SK-N-SH (cell line): ENCODE data around the gene MS4A10. TPM values are rescaled to one million over a fixed set of nuclear protein-coding genes. Genes with fewer than 3 reads are reported as not detected.

ENCODE experiments used
- CTCF ChIA-PET: fragments of 300-600, 350-600 bp; formaldehyde crosslinking; extraction: SDS; loops from one replicate; lab custom pipeline; 2021; lab: Yijun Ruan, JAX
- POLR2A ChIA-PET: fragments of 350-600 bp; sonication (Branson Sonifier 250); formaldehyde crosslinking; extraction: SDS; loops from one replicate; lab custom pipeline; 2020; ENCODE audit warnings: antibody characterized with exemption, inconsistent platforms; lab: Yijun Ruan, JAX
- DNase-seq: peaks from one replicate; pipeline ENCODE4 v3.0.0; 2012
- H2AFZ ChIP-seq: fragments of 200-600 bp; sonication (generic); 2 replicates; pipeline ENCODE4 v1.8.1; 2016; ENCODE audit warnings: antibody characterized with exemption, mild to moderate bottlenecking, low read depth
- H3F3A ChIP-seq: fragments of 200-600 bp; sonication (generic); replicated peaks from 2 replicates; pipeline ENCODE3; 2016; ENCODE audit warnings: antibody characterized with exemption, mild to moderate bottlenecking; ENCODE audit not compliant: insufficient read depth
- H3K27ac ChIP-seq, 2 experiments: fragments of 200-500 bp in 1 of 2; fragments of 200-600 bp in 1 of 2; sonication (Bioruptor generic) in 1 of 2; sonication (generic), shearing (Covaris generic) in 1 of 2; 2 replicates each; pipeline versions ENCODE4 v1.5.1 to v1.6.1; 2014 to 2016; ENCODE audit warnings: low read depth in 2 of 2, inconsistent platforms in 1 of 2, low read length in 1 of 2, mild to moderate bottlenecking in 1 of 2, mixed read lengths in 1 of 2
- H3K27me3 ChIP-seq: fragments of 200-600 bp; sonication (generic), shearing (Covaris generic); 2 replicates; pipeline ENCODE4 v1.6.1; 2016; ENCODE audit warnings: mixed run types; ENCODE audit not compliant: insufficient read depth
- H3K36me3 ChIP-seq, 2 experiments: fragments of 200-500 bp in 1 of 2; fragments of 200-600 bp in 1 of 2; sonication (Bioruptor generic) in 1 of 2; sonication (generic) in 1 of 2; replicated peaks in 1 of 2; 2 replicates each; pipeline versions ENCODE3 to v1.5.1; 2014 to 2016; ENCODE audit warnings: low read length in 1 of 2, mild to moderate bottlenecking in 1 of 2; ENCODE audit not compliant: insufficient read depth in 2 of 2, control insufficient read depth in 1 of 2
- H3K4me1 ChIP-seq, 2 experiments: fragments of 200-500 bp in 1 of 2; fragments of 200-600 bp in 1 of 2; sonication (Bioruptor generic) in 1 of 2; sonication (generic), shearing (Covaris generic) in 1 of 2; 2 replicates each; pipeline versions ENCODE4 v1.5.1 to v1.6.1; 2014 to 2016; ENCODE audit warnings: low read depth in 1 of 2, low read length in 1 of 2, mixed run types in 1 of 2; ENCODE audit not compliant: insufficient read depth in 2 of 2, control insufficient read depth in 1 of 2
- H3K4me2 ChIP-seq: fragments of 200-600 bp; sonication (generic), shearing (Covaris generic); 2 replicates; pipeline ENCODE4 v1.6.1; 2017; ENCODE audit warnings: mixed run types
- H3K4me3 ChIP-seq, 2 experiments: fragments of 200-500 bp in 1 of 2; fragments of 200-600 bp in 1 of 2; sonication (Bioruptor generic) in 1 of 2; sonication (generic), shearing (Covaris generic) in 1 of 2; 2 replicates each; pipeline versions ENCODE4 v1.5.1 to v1.8.1; 2014 to 2016; ENCODE audit warnings: low read depth in 2 of 2, inconsistent platforms in 1 of 2, low read length in 1 of 2, mild to moderate bottlenecking in 1 of 2, mixed read lengths in 1 of 2, moderate library complexity in 1 of 2
- H3K79me2 ChIP-seq: fragments of 200-600 bp; sonication (generic); 2 replicates; pipeline ENCODE4 v1.8.1; 2017; ENCODE audit warnings: mild to moderate bottlenecking; ENCODE audit not compliant: insufficient read depth
- H3K9ac ChIP-seq: fragments of 200-600 bp; sonication (generic); 2 replicates; pipeline ENCODE4 v1.6.1; 2017; ENCODE audit warnings: mixed run types
- H3K9me2 ChIP-seq: fragments of 200-600 bp; sonication (generic); 2 replicates; pipeline ENCODE4 v1.6.1; 2017; ENCODE audit warnings: mixed run types
- H3K9me3 ChIP-seq: fragments of 200-600 bp; sonication (generic); 2 replicates; pipeline ENCODE4 v1.6.1; 2017; ENCODE audit warnings: mixed run types, mild to moderate bottlenecking, moderate library complexity
- H4K20me1 ChIP-seq: fragments of 200-600 bp; sonication (generic); 2 replicates; pipeline ENCODE4 v1.6.1; 2017; ENCODE audit warnings: mild to moderate bottlenecking, mixed run types; ENCODE audit not compliant: insufficient read depth
- CHD2 ChIP-seq: fragments of 150-350 bp; IDR thresholded peaks from 2 replicates; pipeline ENCODE4 v1.6.1; 2018; ENCODE audit warnings: low read length; ENCODE audit not compliant: partially characterized antibody
- CTCF ChIP-seq: fragments of 200-600 bp; sonication (generic); IDR thresholded peaks from 2 replicates; pipeline ENCODE4 v1.6.1; 2017; ENCODE audit warnings: antibody characterized with exemption, mild to moderate bottlenecking, moderate library complexity
- ELF1 ChIP-seq: IDR thresholded peaks from 2 replicates; pipeline ENCODE4 v1.4.0; 2012
- EP300 ChIP-seq, 2 experiments: IDR thresholded peaks; 2 replicates each; pipeline versions ENCODE4 v1.4.0 to v1.6.1; 2012; ENCODE audit warnings: borderline replicate concordance in 1 of 2, low read depth in 1 of 2, low read length in 1 of 2
- EZH2phosphoT487 ChIP-seq: fragments of 200-600 bp; sonication (generic); IDR thresholded peaks from 2 replicates; pipeline ENCODE4 v1.6.1; 2017; ENCODE audit warnings: low read depth, mixed run types, mild to moderate bottlenecking, antibody characterized with exemption, moderate library complexity, borderline replicate concordance
- FOXJ3 ChIP-seq: sonication (generic); formaldehyde crosslinking; IDR thresholded peaks from 2 replicates; pipeline ENCODE4 v1.5.1; 2020; ENCODE audit warnings: mild to moderate bottlenecking, missing genetic modification reagents
- FOXM1 ChIP-seq: IDR thresholded peaks from 2 replicates; pipeline ENCODE4 v1.4.0; 2012; ENCODE audit warnings: low read depth, mild to moderate bottlenecking
- GABPA ChIP-seq: IDR thresholded peaks from 2 replicates; pipeline ENCODE4 v1.4.0; 2012; ENCODE audit warnings: low read depth, mild to moderate bottlenecking
- GATA2 ChIP-seq: sonication (generic); formaldehyde crosslinking; IDR thresholded peaks from 2 replicates; pipeline ENCODE4 v1.5.0; 2020; ENCODE audit warnings: mild to moderate bottlenecking, missing genetic modification reagents
- IRF3 ChIP-seq: fragments of 150-350 bp; IDR thresholded peaks from 2 replicates; pipeline ENCODE4 v1.6.1; 2016; ENCODE audit warnings: mild to moderate bottlenecking, low read depth, low read length
- JUND ChIP-seq: IDR thresholded peaks from 2 replicates; pipeline ENCODE4 v1.4.0; 2012
- MXI1 ChIP-seq: IDR thresholded peaks from 2 replicates; pipeline ENCODE4 v1.6.1; 2012; ENCODE audit warnings: mild to moderate bottlenecking, low read depth, low read length, improper control_type of control experiment
- NRF1 ChIP-seq: IDR thresholded peaks from 2 replicates; pipeline ENCODE4 v1.6.1; 2012; ENCODE audit warnings: low read depth, mild to moderate bottlenecking, low read length
- PBX3 ChIP-seq: IDR thresholded peaks from 2 replicates; pipeline ENCODE4; 2012
- POLR2AphosphoS5 ChIP-seq: IDR thresholded peaks from 2 replicates; pipeline ENCODE4 v1.6.1; 2012; ENCODE audit warnings: low read depth, low read length
- RCOR1 ChIP-seq: fragments of 150-350 bp; IDR thresholded peaks from 2 replicates; pipeline ENCODE4 v1.6.1; 2017; ENCODE audit warnings: antibody characterized with exemption, low read length
- RFX5 ChIP-seq: IDR thresholded peaks from 2 replicates; pipeline ENCODE4 v1.6.1; 2012; ENCODE audit warnings: mild to moderate bottlenecking, improper control_type of control experiment, low read length
- RXRA ChIP-seq: IDR thresholded peaks from 2 replicates; pipeline ENCODE4 v1.4.0; 2012; ENCODE audit warnings: low read depth, mild to moderate bottlenecking, borderline replicate concordance
- SMC3 ChIP-seq: IDR thresholded peaks from 2 replicates; pipeline ENCODE4 v1.6.1; 2012; ENCODE audit warnings: low read depth, low read length, improper control_type of control experiment
- TAF1 ChIP-seq: IDR thresholded peaks from 2 replicates; pipeline ENCODE4 v1.6.1; 2012; ENCODE audit warnings: low read depth, mild to moderate bottlenecking, low read length, moderate library complexity, borderline replicate concordance
- TCF12 ChIP-seq: IDR thresholded peaks from 2 replicates; pipeline ENCODE4 v1.4.0; 2012
- USF1 ChIP-seq: IDR thresholded peaks from 2 replicates; pipeline ENCODE4 v1.4.0; 2012; ENCODE audit warnings: low read depth, borderline replicate concordance
- YY1 ChIP-seq: IDR thresholded peaks from 2 replicates; pipeline ENCODE4 v1.4.0; 2012; ENCODE audit warnings: low read depth, mild to moderate bottlenecking
- WGBS: methylation state at CpG from one replicate; pipeline ENCODE4 v1.1.6; 2017; ENCODE audit warnings: low lambda C conversion rate; 5-methylcytosine and 5-hydroxymethylcytosine counted together
- polyA plus RNA-seq, 3 experiments: library from polyadenylated mRNA; depleted of rRNA; stranded (reverse); fragments of >200 nt; gene quantifications; 2 replicates each; pipeline ENCODE4 v1.2.3, GENCODE V29; 2012
- TF ChIP-seq, protein P1 (sequence below): IDR thresholded peaks from 2 replicates; pipeline ENCODE4 v1.4.0; 2012; ENCODE audit warnings: low read depth
- TF ChIP-seq, protein P2 (sequence below): fragments of 150-350 bp; IDR thresholded peaks from 2 replicates; pipeline ENCODE4 v1.6.1; 2017; ENCODE audit warnings: antibody characterized with exemption, low read length, low read depth, borderline replicate concordance

Gene MS4A10
- polyA plus RNA-seq, 1 of the 3 experiments (the other 2 are of a cell fraction) = not detected

DNA sequence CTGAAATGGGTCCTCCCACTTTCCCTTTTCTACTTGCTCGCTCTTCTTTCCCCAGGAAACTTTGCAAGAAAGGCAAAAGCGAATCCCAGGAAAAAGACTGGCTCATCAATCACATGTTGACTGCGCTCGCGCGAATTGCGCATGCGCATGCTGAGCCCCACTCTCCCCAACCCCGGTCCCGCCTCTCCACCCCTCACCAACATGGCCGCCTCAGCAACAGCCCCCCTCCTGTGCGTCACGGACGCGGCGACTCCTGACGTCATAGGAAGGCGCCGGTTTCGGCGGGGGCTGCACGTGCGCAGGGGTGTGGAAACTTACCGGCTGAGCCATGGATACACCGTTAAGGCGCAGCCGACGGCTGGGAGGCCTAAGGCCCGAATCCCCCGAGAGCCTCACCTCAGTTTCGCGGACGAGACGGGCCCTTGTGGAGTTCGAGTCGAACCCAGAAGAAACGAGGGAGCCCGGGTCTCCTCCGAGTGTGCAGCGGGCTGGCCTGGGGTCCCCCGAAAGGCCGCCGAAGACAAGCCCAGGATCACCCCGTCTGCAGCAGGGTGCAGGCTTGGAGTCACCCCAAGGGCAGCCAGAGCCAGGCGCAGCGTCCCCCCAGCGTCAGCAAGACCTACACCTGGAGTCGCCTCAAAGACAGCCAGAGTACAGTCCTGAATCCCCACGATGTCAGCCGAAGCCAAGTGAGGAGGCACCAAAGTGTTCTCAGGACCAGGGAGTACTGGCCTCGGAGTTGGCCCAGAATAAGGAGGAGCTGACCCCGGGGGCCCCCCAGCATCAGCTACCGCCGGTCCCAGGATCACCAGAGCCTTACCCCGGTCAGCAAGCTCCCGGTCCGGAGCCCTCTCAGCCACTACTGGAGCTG lies 56.9 kb downstream of the MS4A10 start, which contains the start of gene CCDC86:
Gene CCDC86 (plus strand): TSS at position 317 of the 871 bp plus-strand sequence. CDS start 12 bp downstream, at position 329.
- peaks cover 44% of the 10 kb centered on the region for H3K79me2 ChIP-seq
- H4K20me1 ChIP-seq = no peaks in the 10 kb centered on the region; the same call in 1 of the 2 replicates
- ChIA-PET CTCF (interaction anchor here (1.2 to 23.7 kb wide), 3 partner anchors 11 to 54 kb away, joined by 10 to 550 read pairs (median 16); partner anchors contain the start of gene PRPF19), POLR2A (interaction anchor here (0.8 kb wide), 1 partner anchor 10 kb away, joined by 3 read pairs; no protein-coding TSS in a partner anchor)
- under 1% methylated on average over 21 of the region's 57 CpGs for WGBS
- no peaks in the 10 kb centered on the region for H3K9me2 ChIP-seq
- peak within 1 kb of the TSS; percentile 85 to 98 for H3K4me3 ChIP-seq
- no peaks in the 10 kb centered on the region for H3K27me3 ChIP-seq
- no peaks in the 10 kb centered on the region for H3K9me3 ChIP-seq
- peak within 1 kb of the TSS; percentile 84 for H3K9ac ChIP-seq
- H3K36me3 ChIP-seq = peaks cover 0 to 4% of the 10 kb centered on the region in 2 experiments
- peak; percentile 99 for DNase-seq
- H3K4me2 ChIP-seq = peak within 1 kb of the TSS; percentile 89
- H3K27ac ChIP-seq = peak within 1 kb of the TSS; percentile 57 to 66; a peak in 3 of 4 replicates
- peaks cover 0 to 34% of the 10 kb centered on the region in 2 experiments; a peak in 3 of 4 replicates for H3K4me1 ChIP-seq
- no peaks in the 10 kb centered on the region for H3F3A ChIP-seq
- H2AFZ ChIP-seq = peak within 1 kb of the TSS; percentile 94
- TF ChIP-seq GABPA = peak; percentile 49
- TF ChIP-seq USF1 = peak; percentile 67; the same call in 1 of the 2 replicates
- no peak for TF ChIP-seq SMC3
- peak; percentile 81; the same call in 1 of the 2 replicates for TF ChIP-seq FOXJ3 (CRISPR knock-in tag)
- TF ChIP-seq EZH2phosphoT487 = no peak
- peak; percentile 83 for TF ChIP-seq NRF1
- no peak for TF ChIP-seq RCOR1
- TF ChIP-seq TCF12 = peak; percentile 35; the same call in 1 of the 2 replicates
- TF ChIP-seq RXRA = no peak
- TF ChIP-seq TAF1 = peak; percentile 75; the same call in 1 of the 2 replicates
- TF ChIP-seq, protein P1, sequence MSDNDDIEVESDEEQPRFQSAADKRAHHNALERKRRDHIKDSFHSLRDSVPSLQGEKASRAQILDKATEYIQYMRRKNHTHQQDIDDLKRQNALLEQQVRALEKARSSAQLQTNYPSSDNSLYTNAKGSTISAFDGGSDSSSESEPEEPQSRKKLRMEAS = peak; percentile 100
- no peak for TF ChIP-seq CTCF
- TF ChIP-seq, protein P2, sequence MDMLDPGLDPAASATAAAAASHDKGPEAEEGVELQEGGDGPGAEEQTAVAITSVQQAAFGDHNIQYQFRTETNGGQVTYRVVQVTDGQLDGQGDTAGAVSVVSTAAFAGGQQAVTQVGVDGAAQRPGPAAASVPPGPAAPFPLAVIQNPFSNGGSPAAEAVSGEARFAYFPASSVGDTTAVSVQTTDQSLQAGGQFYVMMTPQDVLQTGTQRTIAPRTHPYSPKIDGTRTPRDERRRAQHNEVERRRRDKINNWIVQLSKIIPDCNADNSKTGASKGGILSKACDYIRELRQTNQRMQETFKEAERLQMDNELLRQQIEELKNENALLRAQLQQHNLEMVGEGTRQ = no peak
- TF ChIP-seq ELF1 = peak; percentile 71
- TF ChIP-seq EP300 (IDR thresholded peaks at IDR 0.05; ENCODE audit: borderline replicate concordance in 1 of 2, low read depth in 1 of 2, low read length in 1 of 2) = 0 out of 4 replicates have a peak, but pooled peaks of 1 of the 2 experiments have one; percentile 14
- TF ChIP-seq JUND = no peak; the same call in 1 of the 2 replicates
- TF ChIP-seq YY1 = peak; percentile 97
- TF ChIP-seq IRF3 = no peak
- TF ChIP-seq FOXM1 = no peak
- TF ChIP-seq MXI1 = peak; percentile 100
- peak; percentile 74; the same call in 1 of the 2 replicates for TF ChIP-seq POLR2AphosphoS5
- TF ChIP-seq PBX3 = peak; percentile 91
- no peak for TF ChIP-seq GATA2
- no peak for TF ChIP-seq RFX5
- peak; percentile 92 for TF ChIP-seq CHD2
